ENCODE data around the gene RBMS3.

DNA sequence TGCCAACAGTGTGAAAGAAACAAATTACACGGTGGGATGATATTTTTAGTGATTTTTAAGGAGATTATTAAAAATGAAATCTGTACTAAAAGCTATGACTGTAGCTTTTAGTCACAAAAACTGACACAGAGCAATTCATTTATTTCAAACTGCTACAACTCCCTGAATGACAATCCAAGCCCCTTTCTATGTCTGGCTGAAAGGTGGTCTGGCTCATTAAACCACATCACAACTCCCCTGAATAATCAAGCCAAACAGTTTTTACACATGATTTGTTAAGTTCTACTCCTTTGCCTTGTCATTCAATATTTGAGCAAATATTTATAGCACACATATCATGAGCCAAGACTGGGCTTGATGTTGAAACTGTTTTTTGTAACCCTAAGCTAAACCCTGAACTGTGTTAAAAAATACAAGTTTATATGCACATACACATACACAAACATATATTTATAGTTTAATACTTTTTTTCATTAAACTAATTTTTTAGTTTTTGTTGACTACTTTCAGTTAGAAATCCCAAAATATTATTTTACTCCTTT lies 125.5 kb downstream of the RBMS3 start:
- no peak for TF ChIP-seq SP1 (IDR thresholded peaks at IDR 0.05)
- TF ChIP-seq HDGF (IDR thresholded peaks at IDR 0.05; ENCODE audit: borderline replicate concordance) = no peak
- TF ChIP-seq CTBP1 (IDR thresholded peaks at IDR 0.05; ENCODE audit: borderline replicate concordance) = no peak

Data from HEK293T (cell line).